NB4 (cell line): ENCODE results near the gene GNG8.
A peak's percentile ranks its signal among the peaks of the same experiment; 100 is the strongest.

Source experiments
- DNase-seq: peaks from one replicate; pipeline ENCODE4 v3.0.0; 2010; ENCODE audit warnings: low read depth
- H3K4me3 ChIP-seq: one replicate; pipeline ENCODE4 v1.5.1; 2011; ENCODE audit warnings: mild to moderate bottlenecking, low read depth, low read length, moderate library complexity
- CTCF ChIP-seq: IDR thresholded peaks from one replicate; pipeline ENCODE4 v1.5.1; 2012; ENCODE audit warnings: low read depth, low read length
- MAX ChIP-seq: IDR thresholded peaks from 2 replicates; pipeline ENCODE4 v1.6.1; 2011; ENCODE audit warnings: low read depth, low read length
- MYC ChIP-seq: IDR thresholded peaks from 2 replicates; pipeline ENCODE4 v1.6.1; 2011; ENCODE audit warnings: low read depth, low read length
- POLR2A ChIP-seq: IDR thresholded peaks from 2 replicates; pipeline ENCODE4 v1.6.1; 2011; ENCODE audit warnings: mild to moderate bottlenecking; ENCODE audit not compliant: insufficient read length; ENCODE audit errors: extremely low read depth

Gene GNG8

DNA sequence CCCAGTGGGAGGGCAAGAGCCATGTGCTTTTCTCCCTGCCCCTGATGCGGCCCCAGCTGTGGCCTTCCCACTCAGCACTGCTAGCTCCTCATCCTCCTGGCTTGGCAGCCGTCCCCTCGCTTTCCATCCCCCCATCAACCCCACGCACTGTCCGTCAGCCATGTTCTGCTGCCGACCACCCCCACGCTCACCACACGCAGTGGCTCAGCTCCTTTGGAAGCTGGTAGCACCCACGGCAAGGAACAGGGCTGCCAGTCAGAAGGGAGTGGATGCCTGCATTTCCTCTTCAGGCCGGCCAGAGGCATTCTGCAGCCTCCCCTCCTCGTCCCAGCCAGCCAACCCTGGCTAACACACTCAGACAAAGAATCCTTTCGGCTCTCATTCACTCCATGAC lies 28.6 kb downstream of the GNG8 start:
- peak; percentile 20 for DNase-seq
- no peak overlapping the region for H3K4me3 ChIP-seq
- TF ChIP-seq MYC (no peak), MAX (no peak), POLR2A (no peak), CTCF (no peak)

DNA sequence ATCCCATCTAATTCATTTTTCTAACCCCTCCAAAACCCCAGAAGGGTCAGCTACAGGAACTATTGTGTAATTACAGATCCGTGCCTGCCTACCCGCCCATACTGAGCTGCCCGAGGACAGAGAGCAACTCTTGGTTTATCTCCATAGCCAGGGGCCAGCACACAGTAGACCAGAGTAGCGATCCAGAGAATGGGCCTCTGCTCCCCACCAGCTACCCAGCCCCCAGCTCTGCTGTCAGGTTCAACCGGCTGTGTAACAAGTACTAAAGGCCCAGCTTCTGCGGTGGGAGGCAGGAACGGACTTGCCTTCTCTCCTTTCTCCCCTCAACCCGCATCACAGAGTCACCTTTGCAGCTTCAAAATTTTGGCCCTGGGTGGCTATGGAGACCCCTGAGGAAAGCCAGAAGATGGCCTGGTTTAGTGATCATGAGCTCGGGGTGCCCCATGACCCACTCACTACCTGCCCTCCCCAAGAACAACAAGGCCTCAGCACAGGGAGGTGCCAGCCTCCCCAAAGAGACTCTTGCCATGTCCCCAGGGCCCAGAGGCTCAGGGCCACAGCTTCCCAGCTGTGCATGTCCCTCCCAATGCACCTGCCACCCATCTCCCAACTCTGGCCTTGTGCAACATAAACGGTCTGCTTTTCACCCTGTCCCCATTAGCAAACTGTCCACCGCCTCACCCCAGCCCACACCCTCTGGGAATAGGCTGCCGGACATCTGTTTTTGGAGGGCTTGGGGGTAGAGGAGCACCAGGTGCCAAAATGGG lies 29.1 kb downstream of the GNG8 start:
- TF ChIP-seq CTCF: no peak
- TF ChIP-seq MYC: no peak
- TF ChIP-seq POLR2A: no peak
- TF ChIP-seq MAX: no peak
- no peak overlapping the region for H3K4me3 ChIP-seq
- DNase-seq: peak; percentile 28

- TF ChIP-seq MAX (no peak), POLR2A (no peak), CTCF (no peak), MYC (no peak)
- DNase-seq: peak; percentile 25
- no peak overlapping the region for H3K4me3 ChIP-seq
Measured at GRCh38 chr19:46606019-46606418, 30.0 kb downstream of the GNG8 start.

- no peak overlapping the region for H3K4me3 ChIP-seq
- DNase-seq: no peak
- no peak for TF ChIP-seq POLR2A
- TF ChIP-seq CTCF: no peak
- TF ChIP-seq MYC: no peak
- TF ChIP-seq MAX: no peak
Measured at GRCh38 chr19:46605356-46605821, 30.6 kb downstream of the GNG8 start.

GRCh38 chr19:46604781-46605355 lies 31.1 kb downstream of the GNG8 start:
- TF ChIP-seq MAX (no peak), MYC (no peak), POLR2A (no peak), CTCF (no peak)
- H3K4me3 ChIP-seq: no peak overlapping the region
- peak; percentile 33 for DNase-seq
